Kidney capillary endothelial cell (primary cell): ENCODE measurements around the gene DCANP1.

Experiments
- DNase-seq: peaks from one replicate; pipeline ENCODE4 v3.0.0-alpha.2; 2018; ENCODE audit warnings: low spot score

The DCANP1 gene

GRCh38 chr5:135456238-135457099 is 9.3 kb upstream of the DCANP1 start:
- DNase-seq: no peak

DNA sequence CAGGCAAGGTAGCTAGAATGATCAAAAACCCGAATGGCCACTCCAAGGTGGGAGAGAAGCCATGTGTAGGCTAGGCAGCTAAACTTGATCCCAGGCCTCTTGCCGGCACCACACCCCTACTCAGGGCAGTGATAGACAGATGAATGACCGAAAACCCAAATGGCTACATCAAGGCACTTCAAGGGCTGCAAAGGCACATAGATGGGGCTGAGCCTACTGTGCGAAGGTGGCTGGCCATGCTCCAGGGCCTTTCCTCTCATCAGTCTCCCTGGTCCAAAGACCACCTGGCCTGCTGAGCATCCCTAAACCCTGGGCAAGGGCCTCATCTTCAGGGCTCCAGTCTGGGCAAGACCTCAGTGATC is 8.7 kb upstream of the DCANP1 start:
- DNase-seq: no peak

DNA sequence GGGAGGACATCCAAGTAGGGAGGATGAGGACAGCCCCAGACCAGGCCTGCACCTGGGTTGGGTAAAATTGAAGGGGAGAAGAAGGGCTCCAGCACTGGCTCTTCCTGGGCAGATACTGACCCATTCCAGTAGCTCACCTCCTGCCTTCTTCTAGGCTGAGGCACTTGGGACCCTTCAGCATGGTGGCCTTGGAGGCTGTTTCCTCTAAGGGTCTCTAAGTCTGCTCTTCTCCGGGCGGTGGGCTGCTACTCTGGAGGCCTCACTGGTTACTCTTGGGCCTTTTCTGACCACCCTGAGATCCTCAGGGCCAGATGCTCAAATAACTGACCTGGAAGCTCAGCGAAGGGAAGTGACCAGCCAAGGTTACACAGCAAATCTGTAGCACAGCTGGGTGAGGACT is 7.8 kb upstream of the DCANP1 start:
- no peak for DNase-seq

GRCh38 chr5:135453613-135454012 is 6.5 kb upstream of the DCANP1 start:
- no peak for DNase-seq

DNA sequence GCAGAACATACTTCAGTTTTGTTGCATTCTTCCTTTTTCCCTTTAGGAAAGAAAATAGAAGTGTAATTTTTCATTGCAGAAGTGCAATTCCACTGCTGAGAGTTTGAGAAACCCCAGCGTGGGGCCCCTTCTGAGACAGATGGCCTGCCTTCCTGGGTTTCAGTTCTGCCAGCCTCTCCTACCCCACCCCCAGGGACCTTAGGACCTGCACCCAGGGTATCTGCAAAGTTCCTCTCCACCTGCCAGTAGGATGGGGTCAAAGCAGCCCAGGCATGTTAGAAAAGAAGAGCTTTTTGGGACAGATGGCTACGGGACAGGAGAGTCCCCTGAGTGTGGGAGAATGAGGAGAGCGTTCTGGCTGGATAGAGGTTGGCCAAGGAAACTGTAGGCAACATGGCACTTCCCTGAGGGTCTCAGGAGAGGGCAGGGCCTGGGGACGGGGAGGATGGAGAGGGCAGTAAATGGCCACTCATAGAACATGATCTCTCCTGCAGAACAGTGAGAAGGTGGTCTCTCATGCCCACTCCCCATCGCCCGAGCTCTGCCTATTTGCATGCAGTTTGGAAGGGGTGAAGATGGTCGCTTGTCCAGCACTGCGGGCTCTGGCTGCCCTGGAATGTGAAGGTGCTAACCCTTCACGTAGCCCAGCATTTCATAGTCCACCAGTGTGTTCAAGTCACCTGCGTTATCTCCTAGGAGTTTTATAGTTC is 5.3 kb upstream of the DCANP1 start, which contains the start of gene TIFAB:
TIFAB (minus strand) TSS at position 31 of the 710 bp plus-strand sequence. CDS start 2,412 bp downstream, outside the sequence.
- DNase-seq: no peak

DNA sequence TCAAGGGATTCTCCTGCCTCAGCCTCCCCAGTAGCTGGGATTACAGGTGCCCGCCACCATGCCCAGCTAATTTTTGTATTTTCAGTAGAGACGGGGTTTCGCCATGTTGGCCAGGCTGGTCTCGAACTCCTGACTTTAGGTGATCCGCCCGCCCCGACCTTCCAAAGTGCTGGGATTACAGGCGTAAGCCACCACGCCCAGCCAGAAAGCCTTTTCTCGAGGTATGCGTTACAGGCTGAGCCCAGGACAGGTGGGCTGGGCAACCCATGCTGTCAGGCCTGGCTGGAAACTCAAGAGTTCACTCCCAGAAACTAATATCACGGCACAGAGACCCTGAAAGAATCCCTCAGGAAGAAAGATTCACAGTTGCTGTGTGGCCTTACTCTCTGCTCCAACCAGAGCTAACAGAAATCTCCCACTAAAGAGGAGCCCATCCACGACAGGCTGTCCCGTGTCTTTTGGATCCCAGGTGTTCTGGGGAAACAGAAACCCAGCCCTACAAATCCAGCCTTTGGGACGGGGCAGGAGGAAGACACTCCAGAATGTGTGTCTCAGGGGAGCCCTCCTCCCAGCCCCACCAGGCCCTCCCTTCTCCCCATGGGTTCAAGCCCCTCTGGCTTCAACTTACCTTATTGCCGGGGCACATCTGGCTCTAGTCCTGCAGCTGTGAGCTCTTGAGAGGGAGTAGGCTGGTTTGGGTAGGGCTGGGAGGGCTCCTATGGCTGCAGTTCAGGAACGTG is 4.6 kb upstream of the DCANP1 start:
- DNase-seq: no peak

GRCh38 chr5:135450952-135451351 is 3.8 kb upstream of the DCANP1 start:
- no peak for DNase-seq

- no peak for DNase-seq
Measured at GRCh38 chr5:135450336-135450735, 3.2 kb upstream of the DCANP1 start.

- DNase-seq: no peak
Measured at GRCh38 chr5:135449644-135450043, 2.5 kb upstream of the DCANP1 start.

DNA sequence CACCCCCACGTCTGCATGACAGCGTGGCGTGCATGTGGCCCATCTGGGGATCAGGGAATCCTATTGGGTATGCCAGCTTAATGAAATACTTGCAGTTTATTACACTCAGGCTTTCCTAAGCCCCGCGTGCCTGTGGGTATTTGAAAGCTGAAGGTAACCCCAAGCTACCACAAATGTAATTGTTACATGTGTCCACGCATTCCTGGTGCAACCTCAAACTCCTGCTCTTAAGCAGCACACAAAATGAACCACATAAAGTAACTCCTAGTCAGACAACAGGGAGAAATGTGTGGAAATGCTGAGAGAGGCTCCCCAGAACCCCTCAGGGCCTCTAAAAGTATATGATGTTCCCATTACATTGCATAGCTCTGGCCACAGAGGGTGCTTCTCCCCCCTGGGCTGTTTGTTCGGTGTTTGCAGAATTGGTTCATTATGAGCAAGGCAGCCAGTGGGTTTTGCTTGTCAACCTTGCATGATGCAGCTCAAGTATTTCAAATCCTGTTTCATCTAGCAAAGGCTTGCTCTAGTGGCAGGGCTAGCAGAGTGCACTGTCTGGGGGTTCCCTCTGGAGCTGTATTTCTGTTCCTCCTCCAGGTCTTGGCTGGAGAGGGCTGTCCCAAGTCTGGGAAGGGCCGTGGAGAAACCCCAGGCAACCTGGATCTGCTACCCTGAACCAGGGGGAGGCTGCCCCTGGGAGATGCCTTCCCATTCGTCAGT is 1.8 kb upstream of the DCANP1 start:
- no peak for DNase-seq

DNA sequence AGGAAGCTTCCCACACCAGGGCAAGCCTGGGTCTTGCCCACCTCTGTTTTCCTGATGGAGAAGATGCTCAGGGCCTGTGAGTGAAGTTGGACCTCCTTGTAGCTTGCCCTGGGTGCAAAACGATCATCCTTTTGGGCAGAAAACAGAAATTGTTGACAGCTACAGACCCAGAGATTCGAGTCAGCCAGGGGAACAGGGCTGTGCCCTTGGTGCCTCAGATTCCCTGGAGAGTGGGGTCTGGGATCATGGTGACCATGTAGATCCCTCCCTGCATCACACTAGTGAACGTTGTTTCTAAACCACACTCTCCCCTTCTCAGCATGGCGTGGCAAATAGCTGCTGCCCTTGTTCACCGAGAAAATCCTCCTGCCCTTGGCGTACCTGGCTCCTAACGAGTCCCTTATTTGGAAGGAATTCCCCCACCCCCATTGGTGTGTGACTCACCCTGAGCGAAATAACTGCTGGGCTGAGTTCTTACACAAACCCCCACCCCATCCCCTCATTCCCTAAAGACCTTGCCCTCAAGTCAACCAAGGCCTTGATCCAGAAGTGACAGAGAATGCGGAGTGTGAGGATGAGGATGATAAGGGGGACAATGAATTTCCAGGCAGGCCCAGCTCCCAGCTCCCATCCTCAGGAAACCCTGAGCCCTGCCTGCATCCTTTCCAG is 1.1 kb upstream of the DCANP1 start:
- DNase-seq: no peak

DNA sequence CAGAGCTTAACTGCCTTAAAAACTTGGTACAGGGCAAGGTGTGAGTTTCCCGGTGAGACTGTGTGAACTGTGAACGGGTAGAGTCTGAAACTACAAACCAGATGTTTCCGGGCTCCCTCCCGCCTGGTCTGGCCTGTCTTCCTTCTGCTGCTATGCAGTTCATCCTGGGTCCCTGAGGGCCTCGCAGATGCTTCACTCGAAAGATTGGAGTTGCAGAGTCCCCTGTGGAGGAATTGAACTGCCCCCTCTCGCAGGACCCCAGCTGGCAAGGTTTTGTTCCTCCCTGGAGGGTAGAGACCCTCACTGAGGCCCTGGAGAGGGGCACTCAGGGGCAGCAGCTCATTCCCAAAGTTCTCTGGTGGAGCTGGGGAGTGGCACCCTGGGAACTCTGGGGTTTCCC is 533 bp downstream of the DCANP1 start:
- no peak for DNase-seq

GRCh38 chr5:135446206-135446605 is 942 bp downstream of the DCANP1 start:
- no peak for DNase-seq

DNA sequence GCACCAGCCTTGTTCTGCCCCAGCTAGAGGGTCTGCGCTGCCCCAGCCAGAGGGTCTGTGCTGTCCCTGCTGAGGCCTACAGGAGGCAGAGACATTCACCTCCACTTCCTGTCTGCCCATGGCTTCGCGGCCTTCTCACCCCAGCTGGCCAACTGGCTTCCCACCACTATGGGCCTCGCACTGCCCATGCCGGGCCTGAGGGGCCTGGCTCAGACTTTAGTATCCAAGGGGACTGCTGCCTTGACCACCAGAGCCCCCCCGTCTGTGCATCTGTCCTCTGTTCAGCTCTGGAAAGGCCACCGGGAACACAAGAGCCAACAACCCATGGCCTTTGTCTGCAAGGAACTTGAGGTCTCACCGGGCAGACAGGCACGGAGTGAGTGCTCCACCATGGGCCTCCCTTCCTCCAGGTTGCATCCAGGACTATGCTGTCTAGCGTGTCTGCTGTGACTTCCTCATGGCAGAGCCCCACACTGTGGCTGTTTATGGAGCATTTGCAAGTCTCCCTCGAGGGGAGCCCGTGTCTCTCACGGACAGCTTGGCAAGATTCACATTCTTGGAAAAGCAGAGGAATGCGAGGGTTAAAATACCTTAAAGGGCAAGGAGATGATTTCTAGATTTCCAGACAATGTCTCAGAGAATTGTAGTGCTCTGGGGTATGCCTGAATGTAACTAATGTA is 1.7 kb downstream of the DCANP1 start:
- no peak for DNase-seq

- no peak for DNase-seq
Measured at GRCh38 chr5:135444881-135445280, 2.3 kb downstream of the DCANP1 start.

- no peak for DNase-seq
Measured at GRCh38 chr5:135444360-135444759, 2.8 kb downstream of the DCANP1 start.

- no peak for DNase-seq
Measured at GRCh38 chr5:135443161-135443960, 3.8 kb downstream of the DCANP1 start.

DNA sequence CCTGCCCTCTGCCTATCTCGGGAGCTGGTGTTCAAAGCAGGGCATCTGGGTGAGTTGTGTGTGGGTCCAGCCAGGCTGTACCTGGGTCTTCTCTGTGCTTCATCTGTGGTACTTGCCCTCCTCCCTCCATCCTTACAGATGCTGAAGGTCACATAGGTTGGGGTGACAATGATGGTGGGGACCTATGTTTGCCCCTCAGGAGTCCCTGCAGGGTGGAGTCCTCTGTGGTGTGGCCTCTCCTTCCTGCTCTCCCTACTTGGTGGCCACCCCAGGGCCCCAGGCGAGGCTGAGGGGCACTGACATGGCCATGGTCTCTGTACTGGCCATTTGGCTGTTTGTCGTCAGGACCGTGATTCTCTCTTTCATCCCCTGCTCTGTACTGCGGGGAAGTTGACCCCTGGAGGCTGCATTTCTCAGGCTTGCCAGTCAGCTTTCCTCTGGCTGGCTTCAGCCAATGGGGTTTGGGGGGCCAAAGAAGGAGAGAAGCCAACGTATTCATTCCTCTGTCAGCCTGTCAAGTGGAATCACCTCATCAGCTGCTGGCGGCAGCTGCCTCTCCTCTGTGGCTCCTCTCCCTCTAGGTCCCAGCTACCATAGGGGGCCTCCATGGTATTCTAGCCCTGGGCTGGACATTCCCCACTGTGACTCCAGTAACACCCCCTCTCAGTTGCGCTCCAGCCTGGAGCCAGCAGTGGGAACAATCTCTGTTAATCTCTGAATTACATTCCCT is 4.6 kb downstream of the DCANP1 start:
- no peak for DNase-seq

DNA sequence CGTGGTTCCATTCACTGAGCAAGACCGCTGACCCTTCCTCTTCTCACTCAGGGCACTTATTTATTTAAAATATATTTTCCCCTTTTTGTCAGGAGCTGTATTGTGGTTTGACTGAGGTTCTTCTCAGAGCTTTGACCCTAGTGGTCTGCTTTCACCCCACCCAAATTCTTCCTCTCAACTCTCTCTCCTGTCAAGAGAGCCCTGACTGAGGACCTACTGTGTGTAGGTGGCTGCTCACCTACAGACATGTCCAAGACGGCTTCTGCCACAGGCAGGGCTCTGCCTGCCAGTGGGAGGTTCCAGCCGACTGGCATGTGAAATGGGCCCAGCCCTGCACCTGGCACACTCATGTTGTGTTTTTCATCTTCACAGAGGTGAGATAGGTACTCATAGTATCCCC is 5.2 kb downstream of the DCANP1 start:
- DNase-seq: no peak
